ENCODE data around the gene FYB2.

GRCh38 chr1:56771717-56772116 lies 47.5 kb downstream of the FYB2 start:
- TF ChIP-seq POLR2A (IDR thresholded peaks at IDR 0.05) (no peak), CTCF (IDR thresholded peaks at IDR 0.05) (no peak), POLR2AphosphoS5 (IDR thresholded peaks at IDR 0.05) (no peak)
